Activated T-cell treated with anti-CD3 and anti-CD28 coated beads, Interleukin-2, amount 50 U/mL, for 4 hours (primary cell): ENCODE results near the gene GLRA2. TPM values are rescaled to one million over a fixed set of nuclear protein-coding genes. Genes with fewer than 3 reads are reported as not detected.
"Not testable (repeated sequence)": the region's sequence is repeated elsewhere in the genome, so short reads cannot be mapped to it uniquely, and the experiment has no call there.

Source experiments
- ATAC-seq, 2 donors: fragments of 200-7000 bp; cut with Tn5 transposase; one replicate each; pipeline ENCODE4 v1.10.0; 2021
- DNase-seq: peaks from one replicate; pipeline ENCODE4 v3.0.0-alpha.2; 2020
- H3K27me3 Mint-ChIP-seq: one replicate; pipeline ENCODE4 v1.8.0; 2021; ENCODE audit warnings: low read depth, mixed read lengths
- H3K36me3 Mint-ChIP-seq: one replicate; pipeline ENCODE4 v1.8.0; 2022; ENCODE audit warnings: mixed read lengths; ENCODE audit not compliant: insufficient read depth
- H3K4me1 Mint-ChIP-seq: one replicate; pipeline ENCODE4 v1.8.0; 2021; ENCODE audit warnings: low read depth, mixed read lengths
- H3K4me3 Mint-ChIP-seq: one replicate; pipeline ENCODE4 v1.8.0; 2021; ENCODE audit warnings: mild to moderate bottlenecking, moderate library complexity, mixed read lengths
- H3K9me3 Mint-ChIP-seq: one replicate; pipeline ENCODE4 v1.8.0; 2021; ENCODE audit warnings: mixed read lengths
- total RNA-seq, 3 donors: library from RNA; stranded (reverse); gene quantifications; one replicate each; pipeline ENCODE4 v1.2.1, GENCODE V29; 2021

Gene GLRA2
- total RNA-seq, 3 donors from 2014 or later: not detected

- DNase-seq: no peak
- Mint-ChIP-seq H3K4me1 (no peaks in the 10 kb centered on the region), H3K36me3 (no peaks in the 10 kb centered on the region), H3K4me3 (no peak overlapping the region), H3K9me3 (no peaks in the 10 kb centered on the region), H3K27me3 (peaks cover 2% of the 10 kb centered on the region)
- no peak for ATAC-seq
Observed at GRCh38 chrX:14554131-14554715, 24.9 kb downstream of the GLRA2 start.

GRCh38 chrX:14564058-14564457 lies 34.7 kb downstream of the GLRA2 start:
- DNase-seq (no peak), ATAC-seq (no peak)
- Mint-ChIP-seq H3K4me3 (no peak overlapping the region), H3K4me1 (no peaks in the 10 kb centered on the region), H3K36me3 (no peaks in the 10 kb centered on the region), H3K27me3 (no peaks in the 10 kb centered on the region), H3K9me3 (peaks cover 10% of the 10 kb centered on the region)

GRCh38 chrX:14573161-14573560 lies 43.8 kb downstream of the GLRA2 start:
- ATAC-seq (no peak), DNase-seq (no peak)
- Mint-ChIP-seq H3K4me1 (no peaks in the 10 kb centered on the region), H3K9me3 (no peaks in the 10 kb centered on the region), H3K36me3 (no peaks in the 10 kb centered on the region), H3K27me3 (no peaks in the 10 kb centered on the region), H3K4me3 (no peak overlapping the region)

GRCh38 chrX:14581081-14581480 lies 51.7 kb downstream of the GLRA2 start:
- DNase-seq: no peak
- no peaks in the 10 kb centered on the region for H3K27me3 Mint-ChIP-seq

GRCh38 chrX:14584548-14584947 lies 55.2 kb downstream of the GLRA2 start:
- H3K27me3 Mint-ChIP-seq: no peaks in the 10 kb centered on the region
- no peaks in the 10 kb centered on the region for H3K4me1 Mint-ChIP-seq
- ATAC-seq (no peak), DNase-seq (no peak)
- H3K36me3 Mint-ChIP-seq: no peaks in the 10 kb centered on the region
- no peak overlapping the region for H3K4me3 Mint-ChIP-seq
- H3K9me3 Mint-ChIP-seq: no peaks in the 10 kb centered on the region

More at GRCh38 chrX:14581081-14581480, 51.7 kb downstream of the GLRA2 start:
- Mint-ChIP-seq H3K4me1 (no peaks in the 10 kb centered on the region), H3K4me3 (no peak overlapping the region), H3K9me3 (no peaks in the 10 kb centered on the region), H3K36me3 (no peaks in the 10 kb centered on the region)
- no peak for ATAC-seq

DNA sequence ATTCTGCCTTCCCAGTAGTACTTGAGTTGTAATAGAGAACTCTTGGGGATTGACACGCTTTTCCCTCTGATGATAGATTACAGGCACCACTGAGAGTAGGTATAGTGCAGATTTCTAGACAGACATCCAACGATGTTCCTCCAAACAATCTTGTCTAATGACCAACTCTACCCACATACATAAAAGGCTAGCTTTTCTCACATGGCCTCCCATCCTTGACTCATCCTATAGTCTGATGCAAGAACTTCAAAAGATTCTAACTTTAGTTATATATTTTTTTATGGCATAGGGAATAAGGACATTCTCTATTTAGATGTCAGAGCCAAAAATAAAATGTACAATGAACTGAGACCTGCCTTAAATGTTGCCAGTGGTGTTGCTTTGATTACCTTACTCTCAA lies 60.9 kb downstream of the GLRA2 start:
- no peaks in the 10 kb centered on the region for H3K36me3 Mint-ChIP-seq
- no peak overlapping the region for H3K4me3 Mint-ChIP-seq
- no peak for ATAC-seq
- no peaks in the 10 kb centered on the region for H3K9me3 Mint-ChIP-seq
- H3K4me1 Mint-ChIP-seq: no peaks in the 10 kb centered on the region
- H3K27me3 Mint-ChIP-seq: no peaks in the 10 kb centered on the region
- DNase-seq: no peak

- no peak overlapping the region for H3K4me3 Mint-ChIP-seq
- no peaks in the 10 kb centered on the region for H3K36me3 Mint-ChIP-seq
- no peaks in the 10 kb centered on the region for H3K9me3 Mint-ChIP-seq
- ATAC-seq: no peak
- no peak for DNase-seq
- no peaks in the 10 kb centered on the region for H3K27me3 Mint-ChIP-seq
- no peaks in the 10 kb centered on the region for H3K4me1 Mint-ChIP-seq
Observed at GRCh38 chrX:14590693-14591424, 61.5 kb downstream of the GLRA2 start.

DNA sequence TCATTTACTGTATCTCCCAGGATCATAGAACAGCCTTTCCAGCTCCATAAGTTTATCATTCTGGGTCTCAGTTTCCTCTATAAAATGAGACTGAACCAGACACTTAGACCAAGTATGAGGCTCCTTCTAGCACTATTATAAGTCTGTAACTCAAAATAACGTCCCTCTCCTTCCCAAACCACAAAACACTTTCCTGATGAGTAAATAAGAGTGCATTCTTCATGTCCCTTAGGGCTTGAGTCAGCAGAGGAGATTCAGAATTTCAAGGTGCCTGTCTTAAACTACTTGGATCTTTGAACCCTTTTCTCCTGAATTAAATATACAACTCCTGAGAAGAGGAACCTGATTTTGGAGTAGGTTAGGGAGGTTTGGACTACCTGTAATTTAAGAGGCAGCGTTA lies 62.6 kb downstream of the GLRA2 start:
- H3K4me1 Mint-ChIP-seq: no peaks in the 10 kb centered on the region
- no peaks in the 10 kb centered on the region for H3K36me3 Mint-ChIP-seq
- H3K4me3 Mint-ChIP-seq: no peak overlapping the region
- no peaks in the 10 kb centered on the region for H3K27me3 Mint-ChIP-seq
- no peak for DNase-seq
- no peak for ATAC-seq
- no peaks in the 10 kb centered on the region for H3K9me3 Mint-ChIP-seq

DNA sequence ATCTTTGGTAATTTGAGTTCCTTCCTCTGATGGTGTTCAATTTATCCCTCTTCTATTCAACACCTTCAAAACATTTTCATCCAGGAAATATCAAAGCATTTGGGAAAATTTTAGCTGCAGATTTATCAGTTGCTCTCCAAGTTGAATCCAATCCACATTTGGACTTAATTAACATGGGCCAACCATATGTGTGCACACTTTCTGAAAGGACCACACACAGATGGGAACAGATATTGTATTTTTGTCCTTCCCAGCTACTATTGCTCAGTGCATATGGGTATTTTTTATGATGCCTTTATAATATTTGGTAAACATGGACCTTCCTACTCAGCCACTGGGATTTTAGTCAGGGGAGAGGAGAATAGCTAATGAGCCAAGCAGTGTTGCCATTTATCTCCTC lies 65.2 kb downstream of the GLRA2 start:
- no peak for DNase-seq
- no peaks in the 10 kb centered on the region for H3K36me3 Mint-ChIP-seq
- H3K4me1 Mint-ChIP-seq: no peaks in the 10 kb centered on the region
- no peak for ATAC-seq
- H3K4me3 Mint-ChIP-seq: no peak overlapping the region
- no peaks in the 10 kb centered on the region for H3K9me3 Mint-ChIP-seq
- H3K27me3 Mint-ChIP-seq: no peaks in the 10 kb centered on the region

- no peaks in the 10 kb centered on the region for H3K27me3 Mint-ChIP-seq
- H3K36me3 Mint-ChIP-seq: no peaks in the 10 kb centered on the region
- no peak overlapping the region for H3K4me3 Mint-ChIP-seq
- ATAC-seq (no peak), DNase-seq (no peak)
- H3K4me1 Mint-ChIP-seq: no peaks in the 10 kb centered on the region
- H3K9me3 Mint-ChIP-seq: no peaks in the 10 kb centered on the region
Observed at GRCh38 chrX:14598330-14598729, 69.0 kb downstream of the GLRA2 start.

- Mint-ChIP-seq H3K27me3 (peaks cover 6% of the 10 kb centered on the region), H3K4me3 (no peak overlapping the region), H3K4me1 (no peaks in the 10 kb centered on the region), H3K9me3 (no peaks in the 10 kb centered on the region), H3K36me3 (no peaks in the 10 kb centered on the region)
- ATAC-seq (no peak), DNase-seq (no peak)
Observed at GRCh38 chrX:14607446-14607985, 78.2 kb downstream of the GLRA2 start.

- H3K9me3 Mint-ChIP-seq, H3K4me1 Mint-ChIP-seq, H3K27me3 Mint-ChIP-seq, ATAC-seq, DNase-seq, H3K4me3 Mint-ChIP-seq, H3K36me3 Mint-ChIP-seq: not testable (repeated sequence)
Observed at GRCh38 chrX:14612450-14612849, 83.1 kb downstream of the GLRA2 start.

- H3K9me3 Mint-ChIP-seq: no peaks in the 10 kb centered on the region
- no peaks in the 10 kb centered on the region for H3K4me1 Mint-ChIP-seq
- DNase-seq: no peak
- no peaks in the 10 kb centered on the region for H3K36me3 Mint-ChIP-seq
- no peak for ATAC-seq
- no peak overlapping the region for H3K4me3 Mint-ChIP-seq
- no peaks in the 10 kb centered on the region for H3K27me3 Mint-ChIP-seq
Observed at GRCh38 chrX:14616301-14616700, 87.0 kb downstream of the GLRA2 start.

GRCh38 chrX:14616836-14617235 lies 87.5 kb downstream of the GLRA2 start:
- H3K4me1 Mint-ChIP-seq: no peaks in the 10 kb centered on the region
- H3K36me3 Mint-ChIP-seq: no peaks in the 10 kb centered on the region
- H3K9me3 Mint-ChIP-seq: no peaks in the 10 kb centered on the region
- ATAC-seq (no peak), DNase-seq (no peak)
- H3K27me3 Mint-ChIP-seq: no peaks in the 10 kb centered on the region
- no peak overlapping the region for H3K4me3 Mint-ChIP-seq
